Peyer's patch (tissue), 4 donors: ENCODE results near the gene ATP4A.

Source experiments
- CTCF ChIP-seq, 6 experiments: fragments of 450-650 bp in 4 of 6; fragments of 200-600 bp in 2 of 6; sonication (generic) in 1 of 6; IDR thresholded peaks; one replicate each; pipeline ENCODE4 v1.5.1; 2017 to 2019; ENCODE audit warnings: antibody characterized with exemption in 6 of 6, mild to moderate bottlenecking in 3 of 6, moderate library complexity in 1 of 6
- POLR2A ChIP-seq, 2 donors: fragments of 450-650 bp; IDR thresholded peaks; one replicate each; pipeline ENCODE4 v1.5.1; 2017; ENCODE audit warnings: antibody characterized with exemption in 2 of 2, mild to moderate bottlenecking in 2 of 2, moderate library complexity in 2 of 2

GRCh38 chr19:35545001-35545854 is 18.2 kb downstream of the ATP4A start, which contains the start of gene TMEM147:
- TF ChIP-seq POLR2A (IDR thresholded peaks at IDR 0.05) (peak; percentile 52 to 58), CTCF (IDR thresholded peaks at IDR 0.05) (peak in 1 of 6 experiments; percentile 12)
